SK-N-MC (cell line): ENCODE data around the gene LAMA3.

Experiments used
- DNase-seq: peaks from one replicate; pipeline ENCODE4 v3.0.0-alpha.2; 2011; ENCODE audit warnings: low read depth, low spot score
- H3K27ac ChIP-seq: fragments of 200-600 bp; sonication (generic); 2 replicates; pipeline ENCODE4 v1.5.1; 2016; ENCODE audit warnings: mixed run types
- H3K36me3 ChIP-seq: fragments of 200-600 bp; sonication (generic); 2 replicates; pipeline ENCODE4 v1.6.1; 2017; ENCODE audit warnings: antibody characterized with exemption, low read length, mixed read lengths; ENCODE audit not compliant: insufficient read depth
- H3K4me3 ChIP-seq: fragments of 200-600 bp; sonication (generic); 2 replicates; pipeline ENCODE4 v1.5.1; 2016
- H3K9ac ChIP-seq: fragments of 200-600 bp; sonication (generic); 2 replicates; pipeline ENCODE4 v1.8.0; 2017; ENCODE audit warnings: mixed run types, mixed read lengths; ENCODE audit not compliant: insufficient read length
- H3K9me3 ChIP-seq: fragments of 200-600 bp; sonication (generic); 2 replicates; pipeline ENCODE4 v1.6.1; 2017; ENCODE audit warnings: low read depth, mild to moderate bottlenecking, antibody characterized with exemption, low read length, moderate library complexity, mixed read lengths
- EZH2 ChIP-seq: fragments of 200-600 bp; sonication (generic); IDR thresholded peaks from one replicate; pipeline ENCODE4 v1.6.1; 2017; ENCODE audit warnings: antibody characterized with exemption
- FOXP2 ChIP-seq: optimal IDR thresholded peaks from 2 replicates; pipeline ENCODE3; 2011; ENCODE audit warnings: mild to moderate bottlenecking, moderate library complexity; ENCODE audit not compliant: insufficient read depth; ENCODE audit errors: extremely low read length, control extremely low read depth
- POLR2AphosphoS5 ChIP-seq: IDR thresholded peaks from 2 replicates; pipeline ENCODE4 v1.6.1; 2012; ENCODE audit warnings: mild to moderate bottlenecking, low read depth, low read length, borderline replicate concordance

Gene LAMA3

GRCh38 chr18:23694637-23695430 is 5.6 kb downstream of the LAMA3 start:
- DNase-seq: no peak
- TF ChIP-seq FOXP2 (no peak), POLR2AphosphoS5 (no peak), EZH2 (no peak)
- no peaks in the 10 kb centered on the region for H3K9me3 ChIP-seq
- H3K36me3 ChIP-seq: no peaks in the 10 kb centered on the region
- no peak overlapping the region for H3K4me3 ChIP-seq
- H3K27ac ChIP-seq: no peak overlapping the region
- no peak overlapping the region for H3K9ac ChIP-seq

- DNase-seq: no peak
These were observed 11.8 kb downstream of the LAMA3 start for GRCh38 chr18:23701017-23701416.

GRCh38 chr18:23701544-23702064 is 12.4 kb downstream of the LAMA3 start:
- DNase-seq: no peak
- Histone ChIP-seq H3K27ac (no peak overlapping the region), H3K36me3 (no peaks in the 10 kb centered on the region), H3K9me3 (no peaks in the 10 kb centered on the region), H3K9ac (no peak overlapping the region), H3K4me3 (no peak overlapping the region)
- no peak for TF ChIP-seq POLR2AphosphoS5
- no peak for TF ChIP-seq EZH2
- no peak for TF ChIP-seq FOXP2

More at GRCh38 chr18:23701017-23701416, 11.8 kb downstream of the LAMA3 start:
- H3K9me3 ChIP-seq: no peaks in the 10 kb centered on the region
- H3K36me3 ChIP-seq: no peaks in the 10 kb centered on the region
- no peak overlapping the region for H3K9ac ChIP-seq
- no peak overlapping the region for H3K4me3 ChIP-seq
- no peak for TF ChIP-seq POLR2AphosphoS5
- H3K27ac ChIP-seq: no peak overlapping the region

GRCh38 chr18:23702606-23703005 is 13.4 kb downstream of the LAMA3 start:
- Histone ChIP-seq H3K4me3 (no peak overlapping the region), H3K27ac (no peak overlapping the region), H3K9me3 (no peaks in the 10 kb centered on the region), H3K9ac (no peak overlapping the region), H3K36me3 (no peaks in the 10 kb centered on the region)
- TF ChIP-seq POLR2AphosphoS5: no peak
- DNase-seq: no peak

GRCh38 chr18:23703057-23703986 is 14.1 kb downstream of the LAMA3 start:
- Histone ChIP-seq H3K36me3 (no peaks in the 10 kb centered on the region), H3K27ac (no peak overlapping the region), H3K9me3 (no peaks in the 10 kb centered on the region), H3K9ac (no peak overlapping the region), H3K4me3 (no peak overlapping the region)
- DNase-seq: no peak
- TF ChIP-seq EZH2: no peak
- TF ChIP-seq POLR2AphosphoS5: no peak
- TF ChIP-seq FOXP2: no peak

- Histone ChIP-seq H3K9me3 (no peaks in the 10 kb centered on the region), H3K9ac (no peak overlapping the region), H3K4me3 (no peak overlapping the region), H3K27ac (no peak overlapping the region), H3K36me3 (no peaks in the 10 kb centered on the region)
- no peak for TF ChIP-seq EZH2
- DNase-seq: no peak
These were observed 14.7 kb downstream of the LAMA3 start for GRCh38 chr18:23703987-23704384.

- H3K27ac ChIP-seq: no peak overlapping the region
- TF ChIP-seq FOXP2: no peak
- TF ChIP-seq EZH2: no peak
- no peak for TF ChIP-seq POLR2AphosphoS5
- H3K9me3 ChIP-seq: no peaks in the 10 kb centered on the region
- H3K36me3 ChIP-seq: no peaks in the 10 kb centered on the region
- no peak overlapping the region for H3K4me3 ChIP-seq
- H3K9ac ChIP-seq: no peak overlapping the region
- no peak for DNase-seq
These were observed 15.6 kb downstream of the LAMA3 start for GRCh38 chr18:23704806-23705205.

GRCh38 chr18:23706971-23707640 is 17.9 kb downstream of the LAMA3 start:
- Histone ChIP-seq H3K9ac (no peak overlapping the region), H3K36me3 (no peaks in the 10 kb centered on the region), H3K27ac (no peak overlapping the region), H3K4me3 (no peak overlapping the region), H3K9me3 (no peaks in the 10 kb centered on the region)
- TF ChIP-seq POLR2AphosphoS5 (no peak), EZH2 (no peak), FOXP2 (no peak)
- DNase-seq: no peak
